DND-41 (cell line): ENCODE results near the gene DPH6.

ENCODE experiments used
- ATAC-seq: fragments of 200-7000 bp; cut with Tn5 transposase; 3 replicates; pipeline ENCODE4 v1.9.1; 2021; ENCODE audit warnings: low read depth; ENCODE audit not compliant: insufficient read depth
- DNase-seq: peaks from one replicate; pipeline ENCODE4 v3.0.0-alpha.2; 2020
- H2AFZ ChIP-seq: 2 replicates; pipeline ENCODE4 v1.6.0; 2012; ENCODE audit warnings: low read depth, low read length
- H3K27ac ChIP-seq: 2 replicates; pipeline ENCODE4 v1.5.1; 2012; ENCODE audit warnings: low read length, inconsistent platforms
- H3K27me3 ChIP-seq: fragments of 200-600 bp; sonication (generic); 2 replicates; pipeline ENCODE4 v1.6.0; 2012; ENCODE audit warnings: low read length, mild to moderate bottlenecking, inconsistent platforms; ENCODE audit not compliant: insufficient read depth, poor library complexity
- H3K36me3 ChIP-seq: 2 replicates; pipeline ENCODE4 v1.5.1; 2012; ENCODE audit warnings: low read length, inconsistent platforms; ENCODE audit not compliant: insufficient read depth
- H3K4me1 ChIP-seq: 2 replicates; pipeline ENCODE4 v1.5.1; 2012; ENCODE audit warnings: mild to moderate bottlenecking, low read length; ENCODE audit not compliant: insufficient read depth
- H3K4me2 ChIP-seq: 2 replicates; pipeline ENCODE4 v1.6.0; 2012; ENCODE audit warnings: mild to moderate bottlenecking, moderate library complexity, low read length, inconsistent platforms; ENCODE audit not compliant: insufficient read depth
- H3K4me3 ChIP-seq, 2 experiments: fragments of 200-600 bp in 1 of 2; shearing (Covaris generic) in 1 of 2; 2 replicates each; pipeline ENCODE4 v1.5.1; 2012 to 2016; ENCODE audit warnings: inconsistent platforms in 2 of 2, low read length in 2 of 2, mild to moderate bottlenecking in 2 of 2, low read depth in 1 of 2, moderate library complexity in 1 of 2
- H3K79me2 ChIP-seq: 2 replicates; pipeline ENCODE4 v1.6.0; 2012; ENCODE audit warnings: low read length, inconsistent platforms; ENCODE audit not compliant: insufficient read depth
- H3K9ac ChIP-seq: 2 replicates; pipeline ENCODE4 v1.6.0; 2012; ENCODE audit warnings: low read depth, mild to moderate bottlenecking, inconsistent platforms, low read length, moderate library complexity
- H3K9me3 ChIP-seq: 2 replicates; pipeline ENCODE4 v1.5.1; 2012; ENCODE audit warnings: low read length, moderate library complexity, mild to moderate bottlenecking, inconsistent platforms; ENCODE audit not compliant: insufficient read depth, severe bottlenecking
- H4K20me1 ChIP-seq: 2 replicates; pipeline ENCODE4 v1.6.0; 2012; ENCODE audit warnings: low read length; ENCODE audit not compliant: insufficient read depth
- CTCF ChIP-seq: IDR thresholded peaks from 2 replicates; pipeline ENCODE4 v1.5.1; 2012; ENCODE audit warnings: borderline replicate concordance, low read length, moderate library complexity, mild to moderate bottlenecking; ENCODE audit not compliant: poor library complexity, severe bottlenecking; ENCODE audit errors: extremely low read depth
- EZH2 ChIP-seq: IDR thresholded peaks from 3 replicates; pipeline ENCODE4 v1.6.1; 2012; ENCODE audit warnings: borderline replicate concordance, low read depth, mild to moderate bottlenecking, moderate library complexity, low read length, inconsistent platforms; ENCODE audit not compliant: severe bottlenecking

The DPH6 gene

GRCh38 chr15:35487417-35487816 is 58.5 kb downstream of the DPH6 start:
- Histone ChIP-seq H3K27ac (no peak overlapping the region), H3K36me3 (peaks cover 2% of the 10 kb centered on the region; the same call in 1 of the 2 replicates), H4K20me1 (no peaks in the 10 kb centered on the region), H3K79me2 (no peaks in the 10 kb centered on the region), H3K27me3 (no peaks in the 10 kb centered on the region), H3K9me3 (peaks cover 5% of the 10 kb centered on the region), H2AFZ (no peak overlapping the region), H3K4me3 (no peak overlapping the region), H3K4me2 (no peak overlapping the region), H3K4me1 (no peaks in the 10 kb centered on the region), H3K9ac (no peak overlapping the region)
- TF ChIP-seq CTCF: no peak
- no peak for TF ChIP-seq EZH2
- no peak for DNase-seq
- no peak for ATAC-seq

- H4K20me1 ChIP-seq: no peaks in the 10 kb centered on the region
- no peak for TF ChIP-seq CTCF
- no peak for TF ChIP-seq EZH2
- ATAC-seq: no peak
Observed at GRCh38 chr15:35486296-35486695, 59.7 kb downstream of the DPH6 start.

GRCh38 chr15:35485411-35485810 is 60.6 kb downstream of the DPH6 start:
- H3K36me3 ChIP-seq: peaks cover 2% of the 10 kb centered on the region; the same call in 1 of the 2 replicates
- no peak overlapping the region for H3K4me3 ChIP-seq
- H3K9me3 ChIP-seq: peaks cover 5% of the 10 kb centered on the region
- H3K9ac ChIP-seq: no peak overlapping the region
- no peak overlapping the region for H2AFZ ChIP-seq
- no peak overlapping the region for H3K27ac ChIP-seq
- no peaks in the 10 kb centered on the region for H3K79me2 ChIP-seq
- H4K20me1 ChIP-seq: no peaks in the 10 kb centered on the region
- TF ChIP-seq CTCF (no peak), EZH2 (no peak)
- no peak overlapping the region for H3K4me2 ChIP-seq
- ATAC-seq (no peak), DNase-seq (no peak)
- no peaks in the 10 kb centered on the region for H3K4me1 ChIP-seq
- no peaks in the 10 kb centered on the region for H3K27me3 ChIP-seq

More at GRCh38 chr15:35486296-35486695, 59.7 kb downstream of the DPH6 start:
- no peak for DNase-seq
- H3K27me3 ChIP-seq: no peaks in the 10 kb centered on the region
- no peaks in the 10 kb centered on the region for H3K4me1 ChIP-seq
- no peak overlapping the region for H2AFZ ChIP-seq
- no peak overlapping the region for H3K27ac ChIP-seq
- H3K4me3 ChIP-seq: no peak overlapping the region
- peaks cover 5% of the 10 kb centered on the region for H3K9me3 ChIP-seq
- no peaks in the 10 kb centered on the region for H3K79me2 ChIP-seq
- peaks cover 2% of the 10 kb centered on the region; the same call in 1 of the 2 replicates for H3K36me3 ChIP-seq
- no peak overlapping the region for H3K4me2 ChIP-seq
- H3K9ac ChIP-seq: no peak overlapping the region
